ENCODE data around the gene ROBO3.

GRCh38 chr11:124865181-124865901 is at the start of gene ROBO3:
- TF ChIP-seq EZH2 (IDR thresholded peaks at IDR 0.05), result peak; percentile 48
- TF ChIP-seq POLR2AphosphoS5 (IDR thresholded peaks at IDR 0.05; ENCODE audit: borderline replicate concordance, low read depth, low read length), result no peak

Measured in SK-N-MC (cell line).